Bronchial epithelial cell (primary cell): ENCODE data around the gene SCRN3. TPM values are rescaled to one million over a fixed set of nuclear protein-coding genes. Genes with fewer than 3 reads are reported as not detected.
A peak's percentile ranks its signal among the peaks of the same experiment; 100 is the strongest.

Source experiments
- DNase-seq: peaks from one replicate; pipeline ENCODE4 v3.0.0-alpha.2; 2010; ENCODE audit warnings: low read depth
- FAIRE-seq: peaks from 2 replicates; lab custom pipeline; 2011; peaks lifted over from hg19 to GRCh38; lab: Jason Lieb, UNC
- H3K27me3 ChIP-seq: 2 replicates; pipeline ENCODE4 v1.5.1; 2011; ENCODE audit warnings: low read length; ENCODE audit not compliant: control insufficient read depth, insufficient read depth
- H3K36me3 ChIP-seq: 2 replicates; pipeline ENCODE4 v1.5.1; 2011; ENCODE audit warnings: low read length; ENCODE audit not compliant: control insufficient read depth, insufficient read depth
- H3K4me3 ChIP-seq: 2 replicates; pipeline ENCODE4 v1.5.1; 2011; ENCODE audit warnings: mild to moderate bottlenecking, low read depth, low read length, control low read depth
- total RNA-seq: library from RNA; depleted of rRNA; stranded (reverse); fragments of >200 nt; gene quantifications from 2 replicates; pipeline ENCODE4 v1.2.1, GENCODE V29; 2014
- TF ChIP-seq, protein P1 (sequence below): IDR thresholded peaks from 2 replicates; pipeline ENCODE4 v1.5.1; 2011; ENCODE audit warnings: mild to moderate bottlenecking, moderate library complexity, low read length, control low read depth, inconsistent platforms; ENCODE audit not compliant: insufficient read depth, severe bottlenecking

The SCRN3 gene
- total RNA-seq, 1 donor from 2014 or later = 20.0 TPM

DNA sequence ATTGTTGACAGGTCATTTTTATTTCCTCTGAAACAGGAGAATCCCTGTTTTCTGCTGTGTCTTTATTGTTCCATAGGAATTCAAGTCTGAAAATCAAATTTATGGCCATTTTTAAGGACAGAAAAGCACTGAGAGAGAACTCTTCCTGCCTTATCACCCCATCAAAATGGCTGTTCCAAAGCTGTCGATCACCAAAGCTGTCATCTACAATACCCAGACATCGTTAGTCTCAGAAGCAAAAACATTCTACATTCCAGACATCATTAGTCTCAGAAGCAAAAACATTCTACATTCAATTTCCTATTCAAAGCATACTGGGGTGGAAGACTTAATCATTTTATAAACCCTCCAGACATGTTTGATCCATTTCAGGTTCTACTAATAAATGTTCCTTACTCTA lies 44.4 kb downstream of the SCRN3 start:
- no peak overlapping the region for H3K4me3 ChIP-seq
- no peaks in the 10 kb centered on the region for H3K36me3 ChIP-seq
- TF ChIP-seq, protein P1, sequence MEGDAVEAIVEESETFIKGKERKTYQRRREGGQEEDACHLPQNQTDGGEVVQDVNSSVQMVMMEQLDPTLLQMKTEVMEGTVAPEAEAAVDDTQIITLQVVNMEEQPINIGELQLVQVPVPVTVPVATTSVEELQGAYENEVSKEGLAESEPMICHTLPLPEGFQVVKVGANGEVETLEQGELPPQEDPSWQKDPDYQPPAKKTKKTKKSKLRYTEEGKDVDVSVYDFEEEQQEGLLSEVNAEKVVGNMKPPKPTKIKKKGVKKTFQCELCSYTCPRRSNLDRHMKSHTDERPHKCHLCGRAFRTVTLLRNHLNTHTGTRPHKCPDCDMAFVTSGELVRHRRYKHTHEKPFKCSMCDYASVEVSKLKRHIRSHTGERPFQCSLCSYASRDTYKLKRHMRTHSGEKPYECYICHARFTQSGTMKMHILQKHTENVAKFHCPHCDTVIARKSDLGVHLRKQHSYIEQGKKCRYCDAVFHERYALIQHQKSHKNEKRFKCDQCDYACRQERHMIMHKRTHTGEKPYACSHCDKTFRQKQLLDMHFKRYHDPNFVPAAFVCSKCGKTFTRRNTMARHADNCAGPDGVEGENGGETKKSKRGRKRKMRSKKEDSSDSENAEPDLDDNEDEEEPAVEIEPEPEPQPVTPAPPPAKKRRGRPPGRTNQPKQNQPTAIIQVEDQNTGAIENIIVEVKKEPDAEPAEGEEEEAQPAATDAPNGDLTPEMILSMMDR = no peak
- FAIRE-seq (no peak), DNase-seq (no peak)
- H3K27me3 ChIP-seq = no peaks in the 10 kb centered on the region

DNA sequence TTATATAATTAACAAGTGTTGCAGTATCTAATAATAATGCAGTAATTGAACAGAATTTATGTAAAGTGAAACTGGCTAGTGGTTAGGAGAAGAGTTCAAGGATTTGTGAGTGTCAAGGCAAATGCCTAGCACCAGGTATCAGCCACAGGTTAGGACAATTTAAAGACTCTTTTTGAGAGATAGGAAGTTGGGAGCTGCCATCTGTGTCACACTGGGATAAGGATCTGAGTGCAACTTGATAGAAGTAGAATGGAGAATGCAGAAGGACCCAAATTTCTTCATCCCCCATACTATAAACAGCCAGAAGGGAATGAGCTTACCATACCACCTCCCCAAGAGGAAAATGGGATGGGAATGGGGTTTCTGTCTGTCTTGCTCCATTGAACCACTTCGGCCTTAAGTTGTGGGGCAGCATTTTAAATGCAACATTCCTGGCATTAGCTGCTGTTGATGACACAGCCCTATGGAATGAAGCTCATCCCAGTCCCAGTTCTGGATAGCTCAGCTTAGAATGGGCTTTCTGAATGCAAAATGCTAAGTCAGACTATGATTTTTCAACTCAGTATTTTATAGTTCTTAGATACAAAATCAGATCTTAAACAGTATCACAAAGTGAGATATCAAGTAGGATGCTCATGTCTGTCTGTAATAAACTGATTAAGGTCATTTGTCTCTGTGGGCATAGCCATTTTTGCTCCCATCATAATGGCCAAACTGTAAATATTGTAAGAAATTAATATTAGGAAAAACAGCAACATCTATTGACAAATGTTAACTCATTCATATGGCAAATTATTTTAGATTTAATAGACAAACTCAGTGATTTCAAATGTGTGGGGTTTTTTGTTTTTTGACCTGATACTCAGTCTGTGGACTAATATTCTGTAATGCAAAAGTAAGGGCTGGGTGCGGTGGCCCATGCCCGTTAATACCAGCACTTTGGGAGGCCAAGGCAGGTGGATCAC lies 47.3 kb downstream of the SCRN3 start:
- Histone ChIP-seq H3K4me3 (no peak overlapping the region), H3K27me3 (no peaks in the 10 kb centered on the region), H3K36me3 (no peaks in the 10 kb centered on the region)
- TF ChIP-seq, protein P1 = no peak
- FAIRE-seq (no peak), DNase-seq (peak; percentile 79)

DNA sequence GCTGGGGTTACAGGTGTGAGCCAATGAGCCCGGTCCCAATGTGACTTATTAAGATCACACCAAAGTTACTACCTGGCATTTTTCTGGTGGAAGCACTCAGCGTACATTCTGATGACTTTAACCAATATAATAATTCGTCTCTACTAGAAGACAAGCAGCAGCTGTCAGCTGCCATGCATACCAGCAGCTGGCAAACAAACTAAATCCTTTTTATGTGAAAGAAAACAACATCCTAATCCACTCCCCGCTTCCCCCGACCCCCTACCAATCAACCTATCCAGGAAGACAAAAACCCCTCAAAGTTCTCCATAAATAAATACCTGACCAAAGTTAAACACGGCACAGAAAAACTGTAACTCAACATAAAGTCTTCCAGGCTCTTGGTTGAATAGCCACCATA lies 49.2 kb downstream of the SCRN3 start:
- FAIRE-seq (no peak), DNase-seq (no peak)
- H3K27me3 ChIP-seq = no peaks in the 10 kb centered on the region
- no peak overlapping the region for H3K4me3 ChIP-seq
- no peaks in the 10 kb centered on the region for H3K36me3 ChIP-seq
- TF ChIP-seq, protein P1 = no peak

DNA sequence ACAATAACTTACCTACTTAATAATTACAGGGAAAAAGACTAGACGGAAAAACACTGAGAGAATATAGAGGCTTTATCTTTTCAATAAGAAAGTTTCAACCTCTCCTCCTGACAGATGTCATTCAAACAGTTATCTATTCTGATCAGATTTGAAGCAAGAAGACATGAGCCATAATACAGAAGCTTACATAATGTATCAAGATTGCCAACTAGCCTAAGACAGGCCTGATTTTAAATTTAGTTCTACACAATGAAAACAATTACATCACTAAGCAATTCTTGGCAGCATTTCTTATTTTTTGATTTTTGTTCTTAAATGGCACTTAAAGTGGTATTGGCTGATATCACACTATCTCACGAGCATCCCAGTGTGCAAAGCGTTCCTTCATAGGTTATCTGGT lies 49.7 kb downstream of the SCRN3 start:
- H3K4me3 ChIP-seq = no peak overlapping the region
- DNase-seq = no peak
- no peak for FAIRE-seq
- no peaks in the 10 kb centered on the region for H3K27me3 ChIP-seq
- no peaks in the 10 kb centered on the region for H3K36me3 ChIP-seq
- TF ChIP-seq, protein P1 = no peak

DNA sequence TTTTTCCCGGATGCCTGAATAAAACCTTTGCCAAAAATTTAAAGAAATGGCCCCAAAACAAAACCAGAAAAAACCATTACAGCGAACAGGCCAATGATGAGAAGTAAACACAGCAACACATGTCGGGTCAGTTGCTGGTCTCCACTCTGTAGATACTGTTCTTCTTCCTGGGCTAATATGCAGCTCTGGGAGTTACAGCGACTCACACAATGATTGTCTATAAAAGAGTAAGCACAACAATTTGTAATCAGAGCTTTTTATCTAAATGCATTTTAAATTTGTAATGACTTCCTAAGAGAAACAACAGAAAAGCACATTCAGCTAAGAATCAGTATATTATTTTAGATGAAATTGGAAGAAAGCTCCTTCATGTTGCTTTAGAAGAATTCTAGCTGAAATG lies 51.0 kb downstream of the SCRN3 start:
- no peaks in the 10 kb centered on the region for H3K27me3 ChIP-seq
- FAIRE-seq (no peak), DNase-seq (no peak)
- H3K4me3 ChIP-seq = no peak overlapping the region
- TF ChIP-seq, protein P1 = no peak
- H3K36me3 ChIP-seq = no peaks in the 10 kb centered on the region

DNA sequence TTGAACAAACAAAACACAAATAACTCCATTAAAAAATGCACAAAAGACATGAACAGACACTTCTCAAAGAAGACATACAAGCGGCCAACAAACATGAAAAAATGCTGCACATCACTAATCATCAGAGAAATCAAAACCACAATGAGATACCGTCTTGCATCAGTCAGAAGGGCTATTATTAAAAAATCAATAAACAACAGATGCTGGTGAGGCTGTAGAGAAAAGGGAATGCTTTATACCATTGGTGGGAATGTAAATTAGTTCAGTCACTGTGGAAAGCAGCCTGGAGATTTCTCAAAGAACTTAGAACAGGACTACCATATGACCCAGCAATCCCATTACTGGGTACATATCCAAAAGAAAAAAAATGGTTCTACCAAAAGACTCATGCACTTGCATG lies 53.5 kb downstream of the SCRN3 start:
- FAIRE-seq = no peak

More for the DNA sequence above, 53.5 kb downstream of the SCRN3 start:
- TF ChIP-seq, protein P1 = no peak
- DNase-seq = no peak
- H3K4me3 ChIP-seq = no peak overlapping the region
- no peaks in the 10 kb centered on the region for H3K27me3 ChIP-seq
- no peaks in the 10 kb centered on the region for H3K36me3 ChIP-seq
